Measurements from ENCODE around the gene NFIA.
"Not testable (repeated sequence)": the region's sequence is repeated elsewhere in the genome, so short reads cannot be mapped to it uniquely, and the experiment has no call there.

Gene NFIA

GRCh38 chr1:61447968-61448430, 365.6 kb downstream of the NFIA start:
- FAIRE-seq: no peak

GRCh38 chr1:61448914-61449313, 366.6 kb downstream of the NFIA start:
- FAIRE-seq: no peak

- no peak for FAIRE-seq
These were observed 367.0 kb downstream of the NFIA start for GRCh38 chr1:61449410-61449809.

- FAIRE-seq: no peak
These were observed 368.1 kb downstream of the NFIA start for GRCh38 chr1:61450454-61450853.

GRCh38 chr1:61450872-61451571, 368.7 kb downstream of the NFIA start:
- FAIRE-seq: no peak

- FAIRE-seq: no peak
These were observed 369.2 kb downstream of the NFIA start for GRCh38 chr1:61451572-61451968.

GRCh38 chr1:61452176-61453035, 370.0 kb downstream of the NFIA start:
- FAIRE-seq: no peak

GRCh38 chr1:61453111-61453961, 371.0 kb downstream of the NFIA start:
- peak; percentile 56 for FAIRE-seq

DNA sequence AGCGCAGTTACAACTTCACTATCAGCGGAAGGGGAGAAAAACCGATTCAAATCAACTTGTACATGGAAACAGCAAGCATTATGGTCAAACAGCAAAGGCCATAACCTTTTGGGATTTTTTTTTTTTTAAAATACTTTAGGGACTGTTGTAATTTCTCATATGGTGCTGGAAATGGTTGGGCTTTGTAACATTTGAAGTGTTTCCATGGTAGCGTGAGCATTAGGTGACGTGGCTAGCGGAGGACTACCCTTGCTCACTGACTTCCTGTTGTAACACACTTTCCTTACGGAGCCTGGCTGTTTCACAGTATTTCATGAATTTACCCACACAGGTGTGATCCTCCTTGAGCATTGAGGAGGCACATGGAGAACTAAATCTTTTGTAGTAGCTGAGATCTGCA, 373.0 kb downstream of the NFIA start:
- no peak for FAIRE-seq

DNA sequence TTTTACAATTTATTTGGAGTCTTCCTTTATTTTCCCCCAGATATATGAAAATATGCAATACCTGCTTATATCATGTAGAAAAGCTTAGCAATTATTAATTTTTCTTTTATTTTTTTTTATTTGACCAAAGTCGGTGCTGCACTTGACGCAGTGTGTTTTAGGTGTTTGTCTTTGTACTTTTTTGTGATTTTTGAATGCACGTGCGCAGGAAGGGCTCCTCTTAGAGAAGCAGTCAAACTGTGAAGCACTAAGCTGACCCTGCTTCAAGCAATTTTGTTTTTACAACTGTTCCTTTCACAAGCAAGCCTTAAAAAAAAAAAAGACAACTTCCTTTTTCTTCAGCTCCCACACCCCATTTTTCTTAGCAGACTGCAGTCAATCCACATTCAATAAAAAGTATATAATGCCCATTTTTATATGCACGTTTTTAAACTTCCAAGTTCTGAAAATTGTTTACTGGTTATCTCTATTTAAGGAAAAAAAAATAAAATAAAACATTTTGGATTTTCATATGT, 375.2 kb downstream of the NFIA start:
- FAIRE-seq: no peak

DNA sequence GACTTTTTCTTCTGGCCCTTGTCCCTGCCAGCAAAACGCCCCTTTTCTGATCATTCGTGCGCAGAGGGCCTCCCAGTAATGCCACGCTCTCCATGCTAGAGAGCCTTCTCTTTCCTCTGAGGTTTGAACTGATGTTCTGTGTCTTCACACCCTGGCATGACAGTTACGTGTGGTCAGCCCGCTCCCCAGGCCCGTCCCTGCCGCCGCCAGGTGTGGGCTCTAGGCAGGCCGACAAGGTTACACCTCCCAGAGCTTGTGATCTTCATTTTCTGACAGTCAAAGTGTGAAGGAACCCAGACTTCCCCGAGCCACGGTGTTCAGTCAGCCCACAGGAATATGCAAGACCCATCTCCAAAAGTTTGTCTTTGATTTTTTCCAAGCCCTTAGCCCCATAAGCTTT, 377.0 kb downstream of the NFIA start:
- FAIRE-seq: no peak

DNA sequence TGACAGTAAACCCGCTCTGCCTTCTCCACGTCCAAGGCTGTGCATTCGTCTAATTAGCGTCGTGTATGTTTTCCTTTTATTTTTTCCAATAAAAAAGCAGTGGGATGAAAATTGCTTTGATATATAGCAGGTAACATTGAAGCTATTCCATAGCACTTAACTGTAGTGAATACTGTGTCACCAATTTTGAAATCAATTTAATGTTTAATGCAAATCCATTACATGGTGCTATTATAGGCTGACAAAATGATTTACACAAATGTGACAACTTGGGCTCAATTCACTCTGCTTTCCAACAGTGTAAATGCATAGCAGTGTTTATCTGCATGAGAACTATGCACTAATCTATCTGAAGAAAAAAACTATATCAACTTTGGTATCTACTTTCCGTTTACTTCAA, 377.8 kb downstream of the NFIA start:
- FAIRE-seq: no peak

- FAIRE-seq: no peak
These were observed 379.3 kb downstream of the NFIA start for GRCh38 chr1:61461406-61462384.

- no peak for FAIRE-seq
These were observed 380.3 kb downstream of the NFIA start for GRCh38 chr1:61462628-61463027.

- no peak for FAIRE-seq
These were observed 380.9 kb downstream of the NFIA start for GRCh38 chr1:61463220-61463619.

GRCh38 chr1:61467836-61468235, 385.5 kb downstream of the NFIA start:
- FAIRE-seq: not testable (repeated sequence)

DNA sequence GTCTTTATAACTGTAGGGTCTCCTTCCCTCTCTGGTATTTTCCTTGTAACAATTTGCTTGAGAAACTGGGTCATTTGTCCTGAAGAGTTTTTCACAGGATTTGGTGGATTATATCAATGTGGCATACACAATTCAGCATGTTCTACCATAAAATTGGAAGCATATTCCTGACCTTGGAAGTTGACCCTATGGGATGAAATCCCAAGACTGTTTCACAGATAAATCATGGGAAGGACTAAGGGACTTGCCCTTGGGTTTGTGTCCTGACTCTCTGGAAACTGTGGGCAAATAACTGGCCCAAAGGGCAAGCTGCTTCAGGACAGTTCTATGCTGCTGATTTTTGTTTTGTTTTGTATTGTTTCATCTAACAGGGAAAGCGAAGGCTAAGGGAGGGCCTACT, 387.0 kb downstream of the NFIA start:
- no peak for FAIRE-seq

DNA sequence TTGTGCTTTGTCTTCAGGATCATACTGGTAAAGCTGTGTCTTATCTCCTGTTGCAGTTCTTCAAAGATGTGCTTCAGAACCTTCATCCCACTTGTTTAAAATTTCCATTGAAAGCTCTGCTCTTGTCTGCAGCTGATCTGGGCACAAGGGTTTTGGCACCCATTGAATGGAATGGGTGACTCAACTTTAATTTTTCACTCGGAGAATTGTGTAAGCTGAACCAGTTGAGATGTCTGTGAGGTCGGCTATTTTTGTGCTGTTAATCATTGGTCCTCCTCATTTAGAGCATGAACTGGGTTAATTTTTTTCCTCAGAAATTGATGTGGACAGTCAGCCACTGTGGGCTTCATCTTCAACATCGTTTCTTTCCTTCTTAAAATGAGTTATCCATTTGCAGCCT, 390.5 kb downstream of the NFIA start:
- FAIRE-seq: no peak

DNA sequence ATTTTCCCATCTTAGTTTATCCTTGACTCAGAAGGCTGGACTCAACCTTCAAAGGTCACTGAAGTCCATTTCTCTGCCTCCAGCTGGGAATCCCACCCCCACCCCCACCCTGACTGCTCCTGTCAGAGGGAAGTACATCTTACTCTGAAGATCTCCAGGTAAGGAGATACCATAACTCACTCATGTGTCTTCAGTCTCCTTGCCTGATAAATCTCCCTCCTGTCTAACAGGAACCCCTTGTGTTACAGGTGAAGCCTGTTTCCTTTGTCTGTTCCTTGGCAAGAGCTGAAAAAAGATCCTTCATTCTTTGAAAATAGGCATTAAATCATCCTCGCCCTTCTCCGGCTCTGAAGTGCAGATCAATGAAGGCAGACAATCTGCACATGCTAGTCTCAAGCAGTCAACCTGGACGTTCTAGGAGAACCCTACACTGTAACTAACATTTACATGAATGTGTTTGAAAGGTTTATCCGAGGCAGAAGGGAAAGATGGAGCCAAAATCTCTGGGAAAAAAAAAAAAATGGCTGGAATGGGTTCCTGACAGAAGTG, 392.0 kb downstream of the NFIA start:
- FAIRE-seq: no peak

DNA sequence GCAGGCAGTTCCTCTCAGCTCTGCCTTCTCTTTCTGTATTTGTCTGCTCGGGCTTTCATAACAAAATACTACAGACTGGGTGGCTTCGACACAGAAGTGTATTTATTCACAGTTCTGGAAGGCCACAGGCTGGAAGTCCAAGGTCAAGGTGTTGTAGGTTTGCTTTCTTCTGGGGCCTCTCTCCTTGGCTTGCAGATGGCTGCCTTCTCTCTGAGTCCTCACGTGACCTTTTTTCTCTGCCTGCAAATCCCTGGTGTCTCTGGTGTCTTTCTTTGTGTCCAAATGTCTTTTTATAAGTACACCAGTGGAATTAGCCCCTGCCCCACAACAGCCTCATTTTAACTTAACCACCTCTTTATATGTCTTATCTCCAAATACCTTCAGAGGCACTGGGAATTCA, 392.6 kb downstream of the NFIA start:
- FAIRE-seq: no peak

DNA sequence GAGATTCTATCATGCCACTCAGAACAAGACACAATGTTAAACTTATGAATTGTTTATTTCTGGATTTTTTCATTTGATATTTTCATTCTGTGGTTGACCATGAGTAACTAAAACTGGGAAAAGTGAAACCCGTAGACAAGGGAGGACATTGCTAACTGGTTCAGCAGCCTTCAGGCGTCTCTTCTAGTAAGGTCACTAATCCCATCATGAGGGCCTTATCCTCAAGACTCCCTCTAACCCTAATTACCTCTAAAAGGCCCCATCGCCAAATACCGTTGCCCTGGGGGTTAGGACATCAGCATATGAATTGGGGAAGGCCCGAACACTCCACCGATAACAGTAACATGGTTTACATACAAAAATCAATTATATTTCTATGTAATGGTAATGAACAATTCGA, 394.9 kb downstream of the NFIA start:
- no peak for FAIRE-seq

Data from A204.1 (cell line).